DLD1 (cell line): ENCODE data around the gene ARMC9.
"Not testable (repeated sequence)": the region's sequence is repeated elsewhere in the genome, so short reads cannot be mapped to it uniquely, and the experiment has no call there.

Experiments used
- in situ Hi-C: cut with HindIII; loops from 2 replicates; pipeline ENCODE4 v1.10.0; 2017; ENCODE audit warnings: low sequenced_read_pairs

Gene ARMC9

DNA sequence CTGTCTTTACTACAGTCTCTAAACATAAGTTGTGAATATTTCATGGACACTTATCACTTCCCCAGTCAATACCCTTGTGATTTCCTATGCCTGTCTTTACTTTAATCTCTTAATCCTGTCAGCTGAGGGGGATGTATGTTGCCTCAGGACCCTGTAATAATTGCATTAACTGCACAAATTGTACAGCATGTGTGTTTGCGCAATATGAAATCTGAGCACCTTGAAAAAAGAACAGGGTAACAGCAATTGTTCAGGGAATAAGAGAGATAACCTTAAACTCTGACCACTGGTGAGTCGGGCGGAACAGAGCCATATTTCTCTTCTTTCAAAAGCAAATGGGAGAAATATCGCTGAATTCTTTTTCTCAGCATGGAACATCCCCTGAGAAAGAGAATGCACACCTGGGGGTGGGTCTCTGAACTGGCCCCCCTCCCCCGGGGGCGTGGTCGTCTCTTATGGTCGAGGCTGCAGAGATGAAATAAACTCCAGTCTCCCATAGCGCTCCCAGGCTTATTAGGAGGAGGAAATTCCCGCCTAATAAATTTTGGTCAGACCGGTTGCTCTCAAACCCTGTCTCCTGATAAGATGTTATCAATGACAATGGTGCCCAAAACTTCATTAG is 177.7 kb downstream of the ARMC9 start:
- in situ Hi-C loops = not testable (repeated sequence)

DNA sequence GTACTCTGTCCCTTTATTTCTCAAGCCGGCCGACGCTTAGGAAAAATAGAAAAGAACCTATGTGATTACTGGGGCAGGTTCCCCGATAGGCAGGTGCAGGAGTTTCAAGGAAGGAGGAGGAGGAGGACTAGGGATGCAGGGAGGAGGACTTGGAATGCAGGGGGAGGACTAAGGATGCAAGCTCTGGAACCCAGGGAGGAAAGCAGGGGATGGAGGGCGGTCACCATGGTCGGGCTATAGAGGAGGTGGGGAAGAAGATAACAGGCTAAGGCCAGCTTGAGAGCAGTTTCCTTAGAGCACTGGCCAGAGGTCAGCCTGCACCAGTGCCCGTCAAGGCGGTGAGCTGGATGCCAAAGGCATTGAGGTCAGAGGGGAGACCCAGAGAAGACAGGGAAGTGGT is 178.4 kb downstream of the ARMC9 start:
- in situ Hi-C loops = no loop called here

DNA sequence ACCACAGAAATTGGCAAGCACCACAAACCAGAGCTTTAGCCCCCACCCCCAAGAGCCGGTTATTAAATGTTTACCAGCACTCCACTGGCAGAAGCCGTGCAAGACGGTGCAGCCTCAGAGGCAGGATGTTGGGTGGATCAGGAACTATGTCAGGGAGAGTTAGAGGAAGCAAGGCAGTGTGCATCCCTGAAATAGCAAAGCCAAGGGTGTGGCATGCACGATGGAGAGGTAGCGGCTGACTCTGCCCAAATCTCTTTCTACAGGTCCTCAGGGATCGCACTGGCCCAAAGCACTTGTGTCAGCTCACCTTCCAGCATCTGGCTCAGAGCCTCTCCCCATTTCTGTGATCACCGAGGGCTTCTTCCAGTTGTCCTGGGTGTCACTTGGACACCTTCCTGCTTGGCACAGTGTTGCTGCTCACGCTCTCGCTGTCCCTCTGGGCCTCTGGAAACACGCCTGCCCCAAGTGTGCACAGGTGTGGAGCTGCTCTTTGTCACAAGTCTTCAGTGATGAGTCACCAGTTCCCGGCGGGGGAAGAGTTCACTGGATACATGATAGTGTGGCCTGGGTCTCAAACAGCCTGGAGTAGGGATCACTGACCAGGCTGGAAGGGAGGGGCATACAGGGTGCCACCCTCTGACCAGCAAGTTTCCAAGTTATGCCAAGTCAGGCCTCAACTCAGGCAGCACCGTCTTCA is 179.7 kb downstream of the ARMC9 start:
- in situ Hi-C loops = no loop called here

DNA sequence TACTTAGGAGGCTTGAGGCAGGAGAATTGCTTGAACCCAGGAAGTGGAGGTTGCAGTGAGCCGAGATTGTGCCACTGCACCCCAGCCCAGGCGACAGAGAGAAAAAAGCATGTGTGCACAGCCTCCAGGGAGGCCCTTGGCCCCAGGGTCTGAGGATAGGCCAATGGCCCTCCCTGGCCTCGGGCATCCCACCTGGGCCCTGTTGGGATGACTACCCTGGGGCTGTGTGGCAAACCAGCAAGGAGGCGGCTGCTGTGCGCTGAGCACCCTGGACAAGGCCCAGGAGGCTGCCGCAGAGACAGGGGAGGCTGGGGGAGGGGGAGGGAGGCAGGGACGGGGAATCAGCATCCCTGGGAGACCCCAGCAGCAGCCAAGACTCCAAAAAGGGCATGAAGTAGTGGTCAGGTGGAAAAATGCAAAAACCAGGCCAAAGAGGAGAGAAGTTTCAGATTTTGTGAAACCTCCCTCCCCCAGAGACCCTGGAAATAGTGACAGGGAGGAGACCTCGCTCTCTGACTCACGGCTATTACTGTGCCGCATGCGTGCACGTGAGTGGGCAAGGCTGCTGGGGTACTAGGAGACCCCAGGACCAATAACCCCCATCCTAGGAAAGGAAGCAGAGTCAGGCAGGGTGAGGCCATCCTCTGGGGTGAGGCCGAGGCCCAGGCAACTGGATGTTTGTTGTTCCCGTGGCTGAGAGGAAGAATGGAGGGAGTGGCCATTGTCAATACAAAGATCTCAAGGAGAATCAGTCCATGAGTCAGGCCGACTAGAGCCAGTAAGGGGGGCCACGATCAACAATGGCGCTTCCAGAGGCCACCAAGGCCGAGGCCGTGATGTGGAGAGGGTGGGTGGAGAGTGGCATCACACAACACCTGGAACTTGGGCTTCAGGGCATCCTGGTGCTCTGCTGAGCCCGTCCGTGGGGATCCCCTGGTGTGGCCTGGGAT is 181.1 kb downstream of the ARMC9 start:
- in situ Hi-C loops = no loop called here

DNA sequence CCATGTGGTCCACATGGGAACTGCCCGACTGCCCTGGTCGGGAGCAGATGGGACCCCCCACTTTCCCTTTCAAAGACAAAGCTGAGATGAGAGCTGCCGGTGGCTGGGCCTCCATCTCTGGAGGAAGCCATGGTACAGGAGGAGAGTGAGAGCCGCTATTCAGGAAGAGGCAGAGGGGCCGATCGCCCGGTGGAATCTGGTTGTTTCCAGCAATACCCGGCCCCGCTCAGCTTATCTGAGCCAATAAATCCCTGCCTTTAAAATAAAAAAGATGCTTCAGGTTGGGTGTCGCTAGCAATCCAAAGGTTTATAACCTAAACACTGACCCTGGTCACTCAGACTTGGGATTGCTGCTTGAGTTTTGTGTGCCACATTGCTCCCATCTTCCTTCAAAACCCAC is 181.9 kb downstream of the ARMC9 start:
- in situ Hi-C loops = no loop called here

DNA sequence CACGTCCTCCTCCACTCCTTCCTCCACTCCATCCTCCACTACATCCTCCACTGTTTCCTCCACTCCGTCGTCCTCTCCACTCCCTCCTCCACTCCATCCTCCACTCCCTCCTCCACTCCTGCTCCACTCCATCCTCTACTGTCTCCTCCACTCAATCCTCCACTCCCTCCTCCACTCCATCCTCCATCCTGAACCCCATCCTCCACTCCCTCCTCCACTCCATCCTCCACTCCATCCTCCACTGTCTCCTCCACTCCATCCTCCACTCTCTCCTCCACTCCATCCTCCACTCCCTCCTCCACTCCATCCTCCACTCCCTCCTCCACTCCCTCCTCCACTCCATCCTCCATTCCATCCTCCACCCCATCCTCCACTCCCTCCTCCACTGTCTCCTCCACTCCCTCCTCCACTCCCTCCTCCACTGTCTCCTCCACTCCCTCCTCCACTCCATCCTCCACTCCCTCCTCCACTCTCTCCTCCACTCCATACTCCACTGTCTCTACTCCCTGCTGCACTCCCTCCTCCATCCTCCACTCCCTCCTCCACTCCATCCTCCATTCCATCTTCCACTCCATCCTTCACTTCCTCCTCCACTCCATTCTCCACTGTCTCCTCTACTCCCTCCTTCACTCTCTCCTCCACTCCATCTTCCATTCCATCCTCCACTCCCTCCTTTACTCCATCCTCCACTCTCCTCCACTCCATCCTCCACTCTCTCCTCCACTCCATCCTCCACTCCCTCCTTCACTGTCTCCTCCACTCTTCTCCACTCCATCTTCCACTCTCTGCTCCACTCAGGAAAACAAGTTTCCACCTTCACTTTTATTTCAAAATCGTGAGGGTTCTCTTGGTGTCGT is 182.8 kb downstream of the ARMC9 start:
- in situ Hi-C loops = no loop called here

DNA sequence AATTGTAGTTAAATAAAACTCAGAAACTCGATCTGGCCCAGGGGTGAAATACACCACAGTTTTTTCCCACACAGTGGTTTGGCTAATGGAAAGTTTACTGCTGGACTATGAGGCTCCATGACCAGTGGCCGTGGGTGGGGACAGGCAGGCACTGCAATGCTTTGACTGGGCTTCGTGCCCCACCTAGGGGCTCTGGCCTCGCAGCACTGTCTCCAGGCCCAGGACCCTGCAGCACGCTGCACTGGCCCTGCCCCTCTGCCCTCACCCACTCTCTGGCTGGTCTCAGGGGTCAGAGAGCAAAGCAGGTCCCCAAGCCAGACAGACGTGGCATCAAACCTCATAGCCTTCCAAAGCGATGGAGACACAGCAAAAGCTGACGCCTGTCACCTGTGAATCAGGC is 183.7 kb downstream of the ARMC9 start:
- in situ Hi-C loops = no loop called here

DNA sequence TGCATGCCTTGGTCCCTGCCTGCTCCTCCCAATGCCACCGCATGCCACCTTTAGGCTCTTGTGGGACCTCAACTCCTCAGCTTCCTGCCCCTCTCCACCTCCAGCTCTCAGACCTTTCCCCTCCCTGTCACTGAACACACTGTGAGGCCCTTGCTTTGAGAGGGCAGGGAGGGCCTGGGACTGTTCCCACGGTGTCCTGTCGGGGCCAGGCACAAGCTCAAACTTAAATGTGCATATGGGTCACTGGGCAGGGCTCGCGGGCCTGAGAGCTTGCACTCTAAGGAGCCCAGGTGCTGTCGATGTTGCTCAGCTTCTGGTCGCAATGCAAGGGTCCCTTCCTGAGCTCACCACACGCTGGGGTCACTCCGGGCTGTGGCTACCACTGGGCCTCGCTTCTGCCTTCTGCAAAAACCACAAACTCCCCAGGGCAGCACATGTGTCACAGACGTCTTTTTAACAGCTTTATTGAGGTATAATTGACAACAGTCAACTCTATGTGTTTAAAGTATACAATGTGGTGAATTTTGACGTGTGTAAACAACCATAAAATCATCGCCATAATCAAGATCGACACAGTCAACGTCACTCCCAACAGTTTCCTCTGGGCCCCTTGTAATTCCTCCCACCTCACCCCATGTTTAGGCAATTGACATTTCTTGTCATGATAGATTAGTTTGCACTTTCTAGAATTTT is 185.1 kb downstream of the ARMC9 start:
- in situ Hi-C loops = no loop called here

DNA sequence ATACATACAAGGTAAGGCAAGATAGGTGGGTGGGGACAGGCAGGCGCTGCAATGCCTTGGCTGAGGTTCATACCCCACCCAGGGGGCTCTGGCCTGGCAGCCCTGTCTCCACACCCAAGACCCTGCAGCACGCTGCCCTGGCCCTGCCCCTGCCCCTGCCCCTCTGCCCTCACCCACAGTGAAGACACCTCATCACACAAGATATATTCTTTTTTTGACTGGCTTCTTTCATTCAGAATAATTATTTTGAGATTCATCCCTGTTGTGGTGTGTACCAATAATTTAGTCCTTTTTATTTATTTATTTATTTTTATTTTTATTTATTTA is 185.6 kb downstream of the ARMC9 start:
- in situ Hi-C loops = no loop called here

DNA sequence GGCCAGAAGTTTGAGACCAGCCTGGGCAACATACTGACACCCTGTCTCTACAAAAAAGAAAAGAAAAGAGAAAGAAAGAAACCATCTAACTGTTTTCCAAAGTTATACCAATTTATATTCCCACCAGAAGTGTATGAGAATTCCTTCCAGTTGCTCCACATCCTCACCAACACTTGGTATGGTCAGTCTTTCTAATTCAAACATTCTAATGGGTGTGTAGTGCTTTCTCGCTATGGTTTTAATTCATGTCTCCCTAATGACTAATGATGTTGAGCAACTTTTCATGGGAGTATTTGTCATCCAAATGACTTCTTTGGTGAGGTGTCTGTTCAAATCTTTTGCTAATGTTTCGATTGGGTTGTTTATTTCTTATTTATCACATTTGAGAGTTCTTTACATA is 186.5 kb downstream of the ARMC9 start:
- in situ Hi-C loops = no loop called here

DNA sequence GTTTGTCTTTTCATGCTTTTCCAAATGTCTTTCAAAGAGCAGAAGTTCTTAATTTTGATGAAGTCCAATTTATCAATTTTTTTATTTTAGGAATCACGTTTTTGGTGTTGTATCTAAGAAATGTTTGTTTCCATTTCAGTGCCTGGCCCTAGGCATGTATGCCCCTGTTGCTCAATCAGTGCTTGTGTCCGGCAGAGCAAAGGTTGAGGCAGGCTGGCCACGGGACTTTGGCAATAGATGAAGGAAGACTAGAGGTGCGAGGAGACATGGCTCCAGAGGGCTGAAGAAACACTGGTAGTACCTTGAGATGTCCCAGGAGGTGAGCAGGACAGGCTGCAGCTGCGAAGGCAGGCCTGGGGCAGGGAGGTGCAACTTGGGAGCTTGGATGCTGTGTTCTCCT is 187.0 kb downstream of the ARMC9 start:
- in situ Hi-C loops = no loop called here

DNA sequence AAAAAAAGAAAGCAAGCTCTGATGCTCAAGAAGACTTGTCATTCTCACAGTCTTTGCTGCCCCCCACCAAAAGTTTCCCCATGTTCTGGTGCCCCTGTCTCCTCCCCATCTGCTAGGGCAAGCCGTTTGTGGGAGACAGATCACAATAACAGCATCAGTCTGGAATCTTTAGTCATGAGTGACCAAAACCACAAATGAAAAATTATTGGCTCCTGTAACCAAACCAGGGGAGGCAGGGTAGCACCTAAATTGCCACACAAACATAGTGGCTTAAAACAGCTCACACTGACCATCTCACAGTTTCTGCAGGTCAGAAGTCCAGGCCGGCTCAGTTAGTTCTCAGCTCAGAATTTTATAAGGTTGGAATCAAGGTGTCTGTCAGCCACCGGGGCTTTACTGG is 188.0 kb downstream of the ARMC9 start:
- in situ Hi-C loops = no loop called here

DNA sequence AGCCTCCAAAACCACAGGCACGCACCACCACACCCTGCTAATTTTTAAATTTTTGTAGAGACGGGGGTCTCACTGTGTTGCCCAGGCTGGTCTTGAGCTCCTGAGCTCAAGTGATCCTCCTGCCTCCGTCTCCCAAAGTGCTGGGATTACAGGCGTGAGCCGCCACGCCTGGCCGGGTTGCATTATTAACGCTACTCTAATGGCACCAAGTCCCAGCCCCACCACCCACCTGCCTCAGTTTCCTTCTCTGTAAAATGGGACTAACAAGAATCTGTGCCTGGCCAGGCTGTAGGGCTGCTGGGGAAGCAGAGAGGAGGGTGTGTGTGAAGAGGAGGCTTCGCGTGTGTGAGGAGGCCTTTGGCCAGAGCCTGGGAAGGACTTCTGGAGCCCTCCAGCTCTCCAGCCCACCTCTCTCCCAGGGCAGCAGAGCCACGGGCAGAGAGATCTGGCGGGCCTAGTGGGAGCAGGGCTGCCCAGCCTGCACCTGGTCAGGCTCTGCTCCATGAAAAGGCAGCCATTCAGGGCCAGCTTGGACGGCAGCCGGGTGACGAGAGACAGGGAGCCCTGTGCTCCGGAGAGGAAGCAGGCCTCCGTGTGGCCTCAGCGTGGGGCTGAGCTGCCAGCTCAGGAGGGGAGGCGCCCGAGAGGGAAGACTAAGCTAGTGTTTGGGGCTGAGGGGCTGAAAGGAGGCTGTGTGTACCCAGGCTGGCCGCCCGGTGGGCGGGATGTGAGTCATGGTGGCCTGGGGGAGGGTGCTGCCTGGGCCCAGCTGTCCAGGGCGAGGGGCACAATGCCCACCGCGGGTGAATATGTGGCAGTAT is 189.7 kb downstream of the ARMC9 start:
- in situ Hi-C loops = no loop called here

DNA sequence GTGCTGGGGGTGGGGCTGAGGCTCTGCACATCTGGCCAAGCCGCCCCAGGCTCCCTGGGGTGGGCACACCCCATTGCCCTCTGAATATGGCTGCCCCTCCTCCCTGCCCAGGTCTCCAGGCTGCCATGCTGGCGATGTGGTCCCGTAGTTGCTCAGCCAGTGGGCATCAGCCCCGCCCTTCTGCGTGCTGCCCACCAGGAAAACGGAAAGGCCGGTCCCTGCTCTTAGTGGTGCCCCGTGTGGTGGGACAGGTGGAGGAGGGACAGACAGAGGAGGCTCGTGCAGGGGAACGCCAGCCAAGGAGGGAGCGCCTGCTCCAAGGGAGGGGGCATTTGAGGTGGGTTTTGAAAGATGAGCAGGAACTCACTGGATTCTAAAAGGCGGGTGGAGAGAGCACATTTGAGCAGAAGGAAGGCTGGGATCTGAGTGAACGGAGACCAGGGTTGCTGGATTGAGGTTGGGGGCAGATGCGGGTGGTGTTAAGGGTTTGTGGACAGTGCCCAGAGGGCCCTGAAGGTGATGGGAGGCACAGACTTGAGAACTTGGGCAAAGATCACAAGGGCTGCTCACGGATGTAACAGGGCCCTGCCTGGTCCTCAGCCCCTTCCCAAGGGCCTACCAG is 190.4 kb downstream of the ARMC9 start:
- in situ Hi-C loops = no loop called here

DNA sequence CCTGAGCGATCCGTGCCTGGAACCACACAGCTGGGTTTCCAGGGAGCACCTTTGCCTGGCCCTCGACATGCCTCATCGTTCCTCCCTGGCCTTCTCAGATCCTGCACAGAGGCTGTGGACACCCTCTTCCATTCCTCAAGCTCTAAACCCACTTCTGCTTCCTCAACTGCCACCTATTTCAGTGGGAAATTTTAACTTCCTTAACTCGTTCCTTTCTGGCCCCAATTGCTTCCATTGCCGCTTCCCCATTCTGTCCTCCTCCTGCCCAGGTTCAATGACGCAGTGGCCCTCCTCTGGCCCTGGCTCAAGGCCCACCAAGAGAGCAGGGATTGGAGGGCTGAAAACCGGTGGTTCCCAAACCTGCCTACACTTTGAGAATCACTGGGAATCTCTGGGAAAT is 192.2 kb downstream of the ARMC9 start:
- in situ Hi-C loops = no loop called here

DNA sequence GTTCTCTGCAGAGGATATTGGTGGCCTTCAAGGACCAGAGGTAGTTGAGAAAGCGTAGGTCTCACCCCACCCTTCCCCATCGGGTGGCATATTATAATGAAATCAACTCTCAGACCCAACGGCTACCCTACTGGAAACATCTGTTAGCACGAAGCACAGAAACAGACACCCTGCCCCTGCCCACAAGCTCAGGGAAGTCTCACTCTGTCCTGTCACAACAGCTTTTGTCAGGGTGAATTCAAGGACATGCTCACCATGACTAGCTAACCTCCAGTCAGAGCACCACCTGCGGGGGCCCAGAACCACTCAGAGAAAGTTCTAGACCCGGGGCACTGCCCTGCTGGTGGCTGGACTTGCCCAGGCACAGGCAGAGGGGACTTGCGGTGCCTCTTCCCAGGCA is 193.6 kb downstream of the ARMC9 start:
- in situ Hi-C loops = no loop called here

DNA sequence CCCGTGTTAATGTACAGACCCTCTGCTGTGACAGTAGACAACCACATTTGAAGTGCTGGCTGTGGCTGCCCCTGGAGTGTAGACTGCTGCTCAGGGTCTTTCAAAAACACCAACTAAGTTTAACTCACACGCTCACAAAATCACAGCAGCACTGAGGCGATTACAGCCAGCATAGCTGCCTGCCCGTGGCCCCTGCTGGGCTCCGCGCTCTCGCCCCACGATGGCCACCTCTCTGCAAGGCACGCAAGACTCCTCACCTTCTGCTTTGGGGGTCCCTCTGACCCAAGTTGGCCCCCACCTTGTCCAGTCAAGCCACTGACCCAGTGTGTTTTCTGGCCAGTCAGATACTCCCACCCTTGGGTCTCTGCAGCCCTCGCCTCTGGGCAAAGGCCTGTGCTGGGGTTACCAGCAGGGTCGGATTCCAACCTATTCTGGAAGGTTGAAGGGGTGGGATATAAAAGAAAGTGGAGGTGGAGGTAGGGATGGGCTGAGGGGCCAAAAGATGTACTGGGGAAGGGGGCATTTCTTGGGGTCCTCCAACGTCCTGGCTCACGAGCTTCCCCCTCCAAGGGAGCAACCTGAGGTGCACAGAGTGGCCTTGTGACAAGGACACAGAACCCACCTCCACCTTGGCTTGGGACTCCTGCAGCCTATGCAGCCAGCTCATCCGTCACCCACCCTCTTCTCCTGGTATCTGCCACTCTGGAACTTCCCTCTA is 194.2 kb downstream of the ARMC9 start:
- in situ Hi-C loops = no loop called here
